Skeletal muscle satellite cell (primary cell): ENCODE measurements around the gene C19orf33.
A peak's percentile ranks its signal among the peaks of the same experiment; 100 is the strongest.
"Not testable (repeated sequence)": the region's sequence is repeated elsewhere in the genome, so short reads cannot be mapped to it uniquely, and the experiment has no call there.

Experiments
- H3K27me3 ChIP-seq: 2 replicates; pipeline ENCODE4 v1.7.0; 2013; ENCODE audit warnings: low read length; ENCODE audit not compliant: control insufficient read depth, insufficient read depth
- H3K36me3 ChIP-seq: 2 replicates; pipeline ENCODE4 v1.7.0; 2013; ENCODE audit warnings: mild to moderate bottlenecking, control low read depth, low read length; ENCODE audit not compliant: insufficient read depth
- H3K4me1 ChIP-seq: 2 replicates; pipeline ENCODE4 v1.7.0; 2013; ENCODE audit warnings: low read length; ENCODE audit not compliant: control insufficient read depth, insufficient read depth
- H3K4me2 ChIP-seq: 2 replicates; pipeline ENCODE4 v1.7.0; 2013; ENCODE audit warnings: mild to moderate bottlenecking, low read length
- H3K4me3 ChIP-seq: 2 replicates; pipeline ENCODE4 v1.7.0; 2013; ENCODE audit warnings: low read length
- H3K9ac ChIP-seq: 2 replicates; pipeline ENCODE4 v1.7.0; 2013; ENCODE audit warnings: mild to moderate bottlenecking, low read depth, low read length, moderate library complexity
- H3K9me3 ChIP-seq: replicated peaks from 2 replicates; pipeline ENCODE4 v1.7.0; 2013; ENCODE audit warnings: mild to moderate bottlenecking, control low read depth, low read length

The C19orf33 gene

DNA sequence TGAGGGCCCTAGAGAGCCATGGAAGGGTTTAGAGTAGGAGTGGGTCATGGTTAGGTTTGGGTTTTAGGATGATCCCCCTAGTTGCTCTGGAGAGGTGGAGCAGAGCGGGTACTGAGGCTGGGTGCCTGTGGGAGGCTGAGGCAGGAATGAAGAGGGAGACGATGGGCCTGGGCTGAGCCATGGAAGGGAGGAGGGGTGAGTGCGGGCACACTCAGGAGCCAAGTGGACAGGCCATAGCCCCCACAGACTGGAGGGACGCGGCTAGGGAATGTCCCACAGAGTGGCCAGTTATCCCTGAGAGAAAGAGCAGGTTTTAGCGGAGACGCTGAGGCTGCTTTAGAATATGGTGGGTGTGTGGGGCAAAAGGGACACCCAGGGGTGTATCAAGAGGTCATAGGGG lies 25.6 kb downstream of the C19orf33 start:
- Histone ChIP-seq H3K9ac (no peak overlapping the region), H3K4me3 (no peak overlapping the region), H3K36me3 (peaks cover 26% of the 10 kb centered on the region), H3K4me1 (no peaks in the 10 kb centered on the region), H3K9me3 (no peaks in the 10 kb centered on the region), H3K4me2 (no peak overlapping the region), H3K27me3 (no peaks in the 10 kb centered on the region)

- Histone ChIP-seq H3K27me3 (no peaks in the 10 kb centered on the region), H3K9ac (no peak overlapping the region), H3K9me3 (no peaks in the 10 kb centered on the region), H3K36me3 (peaks cover 18% of the 10 kb centered on the region), H3K4me2 (no peak overlapping the region), H3K4me1 (no peaks in the 10 kb centered on the region), H3K4me3 (no peak overlapping the region)
Observed at GRCh38 chr19:38331728-38332127, 27.7 kb downstream of the C19orf33 start.

DNA sequence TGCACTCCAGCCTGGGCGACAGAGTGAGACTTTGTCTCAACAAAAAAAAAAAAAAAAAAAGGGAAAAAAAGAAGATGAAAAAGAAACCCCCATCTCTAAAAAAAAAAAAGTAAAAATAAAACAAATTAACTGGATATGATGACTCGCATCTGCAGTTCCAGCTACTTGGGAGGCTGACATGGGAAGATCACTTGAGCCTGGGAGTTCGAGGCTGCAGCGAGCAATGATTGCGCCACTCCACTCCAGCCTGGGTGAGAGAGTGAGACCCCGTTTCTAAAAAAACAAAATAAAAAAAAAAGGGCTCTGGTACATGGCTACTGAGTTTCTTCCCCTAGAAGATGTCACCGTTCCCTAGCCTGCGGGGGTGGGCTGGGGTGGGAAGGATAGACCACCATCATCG lies 29.2 kb downstream of the C19orf33 start:
- no peak overlapping the region for H3K4me3 ChIP-seq
- H3K4me2 ChIP-seq = no peak overlapping the region
- no peaks in the 10 kb centered on the region for H3K27me3 ChIP-seq
- no peak overlapping the region for H3K9ac ChIP-seq
- H3K4me1 ChIP-seq = peaks cover 5% of the 10 kb centered on the region
- no peaks in the 10 kb centered on the region for H3K9me3 ChIP-seq
- peaks cover 3% of the 10 kb centered on the region for H3K36me3 ChIP-seq

- peaks cover 5% of the 10 kb centered on the region for H3K4me1 ChIP-seq
- H3K27me3 ChIP-seq = no peaks in the 10 kb centered on the region
- peak overlapping the region; percentile 81 for H3K4me3 ChIP-seq
- H3K36me3 ChIP-seq = no peaks in the 10 kb centered on the region
- H3K9ac ChIP-seq = peak overlapping the region; percentile 62
- peak overlapping the region; percentile 95 for H3K4me2 ChIP-seq
- no peaks in the 10 kb centered on the region for H3K9me3 ChIP-seq
Observed at GRCh38 chr19:38335949-38336637, 32.0 kb downstream of the C19orf33 start.

DNA sequence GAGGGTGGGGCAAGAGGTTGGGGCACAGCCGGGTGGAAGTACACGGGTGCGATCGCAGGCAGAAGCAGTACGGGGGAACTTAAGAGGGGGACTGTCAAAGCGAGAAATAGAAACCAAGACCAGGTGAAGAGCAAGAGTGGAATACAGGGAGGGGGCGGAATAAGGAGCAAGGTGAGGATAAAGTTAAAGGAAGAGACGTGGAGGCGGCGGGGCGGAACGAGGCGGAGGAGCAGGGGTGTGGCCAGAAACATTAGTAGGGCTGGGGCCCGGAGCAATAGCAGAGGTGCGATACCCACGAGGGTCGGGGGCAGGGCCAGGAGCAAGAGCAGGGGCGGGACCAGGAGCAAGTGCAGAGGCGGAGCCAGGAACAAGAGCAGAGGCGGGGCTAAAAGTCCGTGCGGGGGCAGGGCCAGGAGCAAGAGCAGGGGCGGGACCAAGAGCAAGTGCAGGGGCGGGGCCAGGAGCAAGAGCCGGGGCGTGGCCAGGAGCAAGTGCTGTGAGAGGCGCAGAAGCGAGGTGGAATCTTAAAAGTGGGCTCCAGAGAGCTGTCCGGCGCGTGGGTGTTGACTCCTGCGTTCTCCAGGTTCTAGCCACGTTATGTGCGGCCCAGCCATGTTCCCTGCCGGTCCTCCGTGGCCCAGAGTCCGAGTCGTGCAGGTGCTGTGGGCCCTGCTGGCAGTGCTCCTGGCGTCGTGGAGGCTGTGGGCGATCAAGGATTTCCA lies 32.7 kb downstream of the C19orf33 start:
- peak overlapping the region; percentile 95 for H3K4me2 ChIP-seq
- no peaks in the 10 kb centered on the region for H3K36me3 ChIP-seq
- no peaks in the 10 kb centered on the region for H3K9me3 ChIP-seq
- H3K9ac ChIP-seq = peak overlapping the region; percentile 32
- H3K4me3 ChIP-seq = peak overlapping the region; percentile 81
- H3K27me3 ChIP-seq = no peaks in the 10 kb centered on the region
- H3K4me1 ChIP-seq = peaks cover 5% of the 10 kb centered on the region

DNA sequence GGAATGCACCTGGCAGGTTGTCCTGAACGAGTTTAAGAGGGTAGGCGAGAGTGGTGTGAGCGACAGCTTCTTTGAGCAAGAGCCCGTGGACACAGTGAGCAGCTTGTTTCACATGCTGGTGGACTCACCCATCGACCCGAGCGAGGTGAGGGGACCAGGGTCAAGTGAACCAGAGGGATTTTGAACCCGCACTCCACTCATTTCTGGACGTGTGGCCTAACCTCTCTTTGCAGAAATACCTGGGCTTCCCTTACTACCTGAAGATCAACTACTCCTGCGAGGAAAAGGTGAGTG lies 33.3 kb downstream of the C19orf33 start:
- no peaks in the 10 kb centered on the region for H3K36me3 ChIP-seq
- no peak overlapping the region for H3K9ac ChIP-seq

GRCh38 chr19:38339011-38339410 lies 35.0 kb downstream of the C19orf33 start:
- H3K36me3 ChIP-seq, H3K4me1 ChIP-seq, H3K4me3 ChIP-seq, H3K4me2 ChIP-seq, H3K27me3 ChIP-seq, H3K9ac ChIP-seq, H3K9me3 ChIP-seq: not testable (repeated sequence)

More for the DNA sequence above, 33.3 kb downstream of the C19orf33 start:
- Histone ChIP-seq H3K4me2 (peak overlapping the region; percentile 95), H3K27me3 (no peaks in the 10 kb centered on the region), H3K4me3 (peak overlapping the region; percentile 81), H3K4me1 (peaks cover 5% of the 10 kb centered on the region), H3K9me3 (no peaks in the 10 kb centered on the region)

GRCh38 chr19:38340927-38341326 lies 36.9 kb downstream of the C19orf33 start:
- H3K27me3 ChIP-seq = no peaks in the 10 kb centered on the region
- no peak overlapping the region for H3K4me2 ChIP-seq
- H3K4me3 ChIP-seq = no peak overlapping the region
- no peak overlapping the region for H3K9ac ChIP-seq
- peaks cover 5% of the 10 kb centered on the region for H3K4me1 ChIP-seq
- no peaks in the 10 kb centered on the region for H3K9me3 ChIP-seq
- no peaks in the 10 kb centered on the region for H3K36me3 ChIP-seq

DNA sequence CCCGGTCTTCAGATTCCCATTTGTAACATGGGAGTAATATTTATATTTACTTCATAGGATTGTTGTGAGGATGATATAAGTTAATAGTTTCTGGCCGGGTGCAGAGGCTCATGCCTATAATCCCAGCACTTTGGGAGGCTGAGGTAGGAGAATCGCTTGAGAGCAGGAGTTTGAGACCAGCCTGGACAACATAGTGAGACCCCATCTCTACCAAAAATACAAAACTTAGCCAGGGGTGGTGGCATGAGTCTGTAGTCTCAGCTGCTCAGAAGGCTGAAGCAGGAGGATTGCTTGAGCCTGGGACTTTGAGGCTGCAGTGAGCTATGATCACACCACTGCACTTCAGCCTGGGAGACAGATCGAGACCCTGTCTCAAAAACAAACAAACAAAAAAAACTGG lies 42.8 kb downstream of the C19orf33 start:
- Histone ChIP-seq H3K4me3 (no peak overlapping the region), H3K9ac (no peak overlapping the region), H3K27me3 (peaks cover 15% of the 10 kb centered on the region), H3K4me2 (no peak overlapping the region), H3K9me3 (no peaks in the 10 kb centered on the region), H3K4me1 (no peaks in the 10 kb centered on the region), H3K36me3 (no peaks in the 10 kb centered on the region)

- H3K4me3 ChIP-seq = no peak overlapping the region
- H3K36me3 ChIP-seq = no peaks in the 10 kb centered on the region
- H3K9ac ChIP-seq = no peak overlapping the region
- no peaks in the 10 kb centered on the region for H3K4me1 ChIP-seq
- H3K9me3 ChIP-seq = no peaks in the 10 kb centered on the region
- no peak overlapping the region for H3K4me2 ChIP-seq
- peaks cover 32% of the 10 kb centered on the region for H3K27me3 ChIP-seq
Observed at GRCh38 chr19:38350883-38351282, 46.8 kb downstream of the C19orf33 start.

DNA sequence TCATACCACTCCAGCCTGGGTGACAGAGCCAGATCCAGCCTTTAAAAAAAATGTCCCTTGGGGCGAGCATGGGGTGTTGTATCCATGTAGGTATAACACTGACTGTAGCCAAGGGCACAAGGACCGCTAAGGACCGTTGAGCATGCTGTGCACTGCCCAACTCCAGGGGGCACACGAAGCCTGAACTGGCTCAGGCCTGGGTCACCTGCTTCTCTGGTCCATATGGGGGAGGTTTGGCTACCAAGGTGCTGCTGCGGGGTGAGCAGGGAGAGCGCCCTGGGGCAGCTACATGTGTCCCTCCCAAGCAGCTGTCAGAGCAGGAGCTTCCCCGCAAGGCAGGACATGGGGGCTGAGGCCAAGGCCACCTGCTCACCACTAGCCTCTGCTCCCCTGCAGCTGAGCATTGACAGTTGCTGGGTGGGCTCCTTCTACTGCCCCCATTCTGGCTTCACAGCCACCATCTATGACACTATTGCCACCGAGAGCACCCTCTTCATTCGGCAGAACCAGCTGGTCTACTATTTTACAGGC lies 47.9 kb downstream of the C19orf33 start:
- H3K9me3 ChIP-seq = no peaks in the 10 kb centered on the region
- H3K27me3 ChIP-seq = peaks cover 43% of the 10 kb centered on the region
- H3K9ac ChIP-seq = no peak overlapping the region
- H3K4me1 ChIP-seq = no peaks in the 10 kb centered on the region
- H3K4me2 ChIP-seq = no peak overlapping the region
- H3K36me3 ChIP-seq = no peaks in the 10 kb centered on the region
- no peak overlapping the region for H3K4me3 ChIP-seq

DNA sequence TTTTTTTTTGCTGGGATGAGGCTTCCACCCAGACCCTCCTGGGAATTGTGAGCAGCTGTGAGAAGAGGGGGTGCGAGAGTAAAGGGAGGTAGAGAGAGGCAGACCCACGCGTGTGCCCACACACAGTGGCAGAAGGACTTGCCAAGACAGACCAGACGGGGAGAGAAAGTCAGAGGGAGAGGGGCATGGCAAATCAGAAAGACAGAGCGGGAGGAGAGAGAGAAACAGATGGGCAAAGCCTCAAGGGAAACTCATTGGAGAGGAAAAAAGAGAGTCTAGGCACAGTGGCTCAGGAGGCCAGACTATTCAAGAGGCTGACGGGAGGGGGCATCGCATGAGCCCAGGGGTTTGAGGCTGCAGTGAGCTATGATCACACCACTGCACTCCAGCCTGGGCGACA lies 48.6 kb downstream of the C19orf33 start:
- H3K4me3 ChIP-seq = no peak overlapping the region
- H3K4me2 ChIP-seq = no peak overlapping the region
- H3K27me3 ChIP-seq = peaks cover 43% of the 10 kb centered on the region
- no peaks in the 10 kb centered on the region for H3K36me3 ChIP-seq
- no peaks in the 10 kb centered on the region for H3K9me3 ChIP-seq
- no peak overlapping the region for H3K9ac ChIP-seq
- H3K4me1 ChIP-seq = no peaks in the 10 kb centered on the region
